GM12878 (cell line): ENCODE data around the gene GALR3. TPM values are rescaled to one million over a fixed set of nuclear protein-coding genes. Genes with fewer than 3 reads are reported as not detected.

ENCODE experiments used
- ATAC-seq: fragments of 200-7000 bp; cut with Tn5 transposase; 3 replicates; pipeline ENCODE4 v1.9.1; 2020; ENCODE audit warnings: mild to moderate bottlenecking, moderate library complexity
- BruUV-seq: library from RNA; stranded (reverse); fragments of 400-500 nt; replicated peaks from 2 replicates; lab custom pipeline; 2021; lab: Mats Ljungman, UMichigan
- CTCF ChIA-PET: fragments of 300-600 bp; sonication (Branson Sonifier 250); formaldehyde crosslinking; extraction: SDS; loops from one replicate; lab custom pipeline; 2021; ENCODE audit warnings: inconsistent platforms; lab: Yijun Ruan, JAX
- POLR2A ChIA-PET: fragments of 350-600 bp; formaldehyde crosslinking; extraction: SDS; loops from one replicate; lab custom pipeline; 2021; ENCODE audit warnings: inconsistent platforms; lab: Charles Lee
- RAD21 ChIA-PET: fragments of 300-600 bp; sonication (Branson Sonifier 250); formaldehyde crosslinking; loops from one replicate; lab custom pipeline; 2023; ENCODE audit warnings: antibody characterized with exemption; ENCODE audit not compliant: unreplicated experiment; lab: Charles Lee
- SMC1A ChIA-PET: fragments of 300-600 bp; sonication (Branson Sonifier 250); formaldehyde crosslinking; loops from one replicate; lab custom pipeline; 2023; ENCODE audit not compliant: unreplicated experiment, uncharacterized antibody; lab: Charles Lee
- DNase-seq: peaks from one replicate; pipeline ENCODE4 v3.0.0-alpha.2; 2011; ENCODE audit warnings: low read depth, low spot score
- FAIRE-seq: peaks from 3 replicates; lab custom pipeline; 2011; peaks lifted over from hg19 to GRCh38; lab: Jason Lieb, UNC
- H2AFZ ChIP-seq: 2 replicates; pipeline ENCODE4 v1.6.0; 2011; ENCODE audit warnings: low read depth, low read length, control low read depth; ENCODE audit not compliant: control insufficient read depth
- H3K27ac ChIP-seq: 2 replicates; pipeline ENCODE4 v1.5.1; 2011; ENCODE audit warnings: control low read depth; ENCODE audit not compliant: control insufficient read depth, insufficient read depth
- H3K27me3 ChIP-seq, 2 experiments: replicated peaks in 1 of 2; 2 replicates each; pipeline versions ENCODE4 v1.6.0 to v1.6.1; 2011; ENCODE audit warnings: low read length in 1 of 2; ENCODE audit not compliant: control insufficient read depth in 2 of 2, insufficient read depth in 2 of 2
- H3K36me3 ChIP-seq, 2 experiments: 2 replicates each; pipeline ENCODE4 v1.5.1; 2011; ENCODE audit warnings: low read length in 1 of 2; ENCODE audit not compliant: control insufficient read depth in 2 of 2, insufficient read depth in 2 of 2
- H3K4me1 ChIP-seq: 2 replicates; pipeline ENCODE4 v1.6.1; 2011; ENCODE audit warnings: mild to moderate bottlenecking, low read length, moderate library complexity, mixed read lengths; ENCODE audit not compliant: control insufficient read depth, insufficient read depth
- H3K4me2 ChIP-seq: 2 replicates; pipeline ENCODE4 v1.6.0; 2011; ENCODE audit warnings: control low read depth; ENCODE audit not compliant: control insufficient read depth, insufficient read depth
- H3K4me3 ChIP-seq: fragments of 200-600 bp; sonication (generic); 2 replicates; pipeline ENCODE4 v1.5.1; 2016
- H3K79me2 ChIP-seq: 2 replicates; pipeline ENCODE4 v1.6.0; 2011; ENCODE audit warnings: low read length; ENCODE audit not compliant: control insufficient read depth, insufficient read depth
- H3K9ac ChIP-seq: 2 replicates; pipeline ENCODE4 v1.8.0; 2011; ENCODE audit warnings: low read length, control low read depth, mixed read lengths; ENCODE audit not compliant: control insufficient read depth, insufficient read depth
- H3K9me3 ChIP-seq: replicated peaks from 3 replicates; pipeline ENCODE4 v1.5.1; 2011; ENCODE audit warnings: mild to moderate bottlenecking, low read length; ENCODE audit not compliant: control insufficient read depth, insufficient read depth
- H4K20me1 ChIP-seq: 2 replicates; pipeline ENCODE4 v1.6.0; 2011; ENCODE audit not compliant: control insufficient read depth, insufficient read depth
- BACH1 ChIP-seq: fragments of 450-650 bp; IDR thresholded peaks from 2 replicates; pipeline ENCODE4 v1.6.1; 2017; ENCODE audit warnings: mild to moderate bottlenecking, borderline replicate concordance
- BHLHE40 ChIP-seq, 2 experiments: fragments of 450-650 bp in 1 of 2; IDR thresholded peaks; 2 replicates each; pipeline ENCODE4 v1.6.1; 2011 to 2017; ENCODE audit warnings: low read depth in 2 of 2, borderline replicate concordance in 1 of 2, improper control_type of control experiment in 1 of 2, low read length in 1 of 2, mild to moderate bottlenecking in 1 of 2
- CBX5 ChIP-seq: sonication (generic); IDR thresholded peaks from 2 replicates; pipeline ENCODE4 v1.6.1; 2016; ENCODE audit warnings: low read depth, moderate library complexity, mild to moderate bottlenecking, inconsistent platforms
- ETV6 ChIP-seq, 2 experiments: fragments of 450-650 bp in 1 of 2; IDR thresholded peaks in 1 of 2; conservative IDR thresholded peaks in 1 of 2; 2 replicates each; pipeline ENCODE4 v1.6.1; 2014; ENCODE audit warnings: antibody characterized with exemption in 1 of 2, borderline replicate concordance in 1 of 2, low read depth in 1 of 2, mild to moderate bottlenecking in 1 of 2, moderate library complexity in 1 of 2
- IRF4 ChIP-seq: IDR thresholded peaks from 2 replicates; pipeline ENCODE4 v1.6.1; 2011; ENCODE audit warnings: low read depth, low read length
- RAD51 ChIP-seq: fragments of 450-650 bp; IDR thresholded peaks from 2 replicates; pipeline ENCODE4 v1.6.1; 2016; ENCODE audit warnings: moderate library complexity, mild to moderate bottlenecking, inconsistent platforms
- WGBS: methylation state at CpG from one replicate; pipeline ENCODE4 v1.1.6; 2016; ENCODE audit warnings: low lambda C conversion rate; ENCODE audit not compliant: insufficient replicate concordance, insufficient coverage; ENCODE audit errors: missing lambda C conversion rate; 5-methylcytosine and 5-hydroxymethylcytosine counted together
- in situ Hi-C: fragments of 300-500 bp; cut with MboI; formaldehyde crosslinking; loops from 9 replicates; pipeline ENCODE4 v1.14.3; 2018; ENCODE audit warnings: mixed read lengths
- intact Hi-C: fragments of 100-400 bp; cut with micrococcal nuclease; formaldehyde crosslinking; loops from one replicate; pipeline ENCODE4 v1.14.2; 2022; ENCODE audit not compliant: unreplicated experiment
- polyA plus RNA-seq, 11 experiments: library from polyadenylated mRNA; depleted of rRNA in 4 of 11; unstranded in 6 of 11; stranded (reverse) in 5 of 11; fragments of >200 nt; fragmentation: Nextera tagmentation in 4 of 11; fragmentation: Illumina TruSeq in 1 of 11; extraction: Ambion mirVana in 4 of 11; extraction: Trizol in 1 of 11; gene quantifications; 1 replicate in 1 of 11; 2 replicates in 10 of 11; pipeline versions ENCODE4 v1.2.1 to v1.2.3, GENCODE V29; 2011 to 2016; ENCODE audit warnings: inconsistent platforms in 2 of 11, missing spikeins in 2 of 11, low read depth in 1 of 11
- total RNA-seq, 4 experiments: library from RNA; depleted of rRNA in 3 of 4; stranded (reverse); fragments of >200 nt in 3 of 4; fragmentation: Illumina TruSeq in 1 of 4; extraction: Trizol in 1 of 4; gene quantifications; 2 replicates each; pipeline versions ENCODE4 v1.2.1 to v1.2.3, GENCODE V29; 2013 to 2021
- TF ChIP-seq, protein P1 (sequence below): fragments of 450-650 bp; IDR thresholded peaks from 2 replicates; pipeline ENCODE4 v1.6.1; 2017; ENCODE audit warnings: low read depth, mild to moderate bottlenecking, moderate library complexity
- TF ChIP-seq, protein P2 (sequence below): IDR thresholded peaks from 2 replicates; pipeline ENCODE4 v1.6.1; 2011; ENCODE audit warnings: borderline replicate concordance, low read depth, mild to moderate bottlenecking, moderate library complexity, mixed read lengths, low read length; ENCODE audit not compliant: insufficient read depth; ENCODE audit errors: extremely low read length
- TF ChIP-seq, protein P3 (sequence below): fragments of 450-650 bp; IDR thresholded peaks from 2 replicates; pipeline ENCODE4 v1.6.1; 2017; ENCODE audit warnings: antibody characterized with exemption, mild to moderate bottlenecking, moderate library complexity

The GALR3 gene
- total and polyA plus RNA-seq, 10 of the 15 experiments (the other 5 are each of a cell fraction or from before 2014, with no cell fraction given), result not detected

DNA sequence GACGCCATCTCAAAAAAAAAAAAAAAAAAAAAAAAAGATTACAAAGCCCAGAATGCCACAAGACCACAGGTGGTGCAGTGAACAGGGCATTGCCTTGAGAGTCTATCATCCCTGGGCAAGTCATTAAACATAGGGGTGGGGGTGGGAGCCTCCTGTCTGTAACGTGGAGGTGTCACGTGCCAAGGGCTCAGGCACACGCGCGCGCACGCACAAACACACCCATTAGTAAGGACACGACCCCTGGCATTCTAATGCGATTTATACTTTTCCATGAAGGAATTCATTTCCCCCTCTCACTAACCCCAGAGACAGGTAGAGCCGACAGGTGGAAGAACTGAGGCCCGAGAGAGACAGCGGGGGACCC lies 21.3 kb upstream of the GALR3 start:
- Histone ChIP-seq H3K9ac (no peak overlapping the region), H3K4me3 (peak overlapping the region; percentile 58; the same call in 1 of the 2 replicates), H2AFZ (peak overlapping the region; percentile 75; the same call in 1 of the 2 replicates), H3K27me3 (peaks cover 10 to 32% of the 10 kb centered on the region in 2 experiments), H3K79me2 (no peaks in the 10 kb centered on the region), H3K4me1 (peaks cover 8% of the 10 kb centered on the region), H3K4me2 (peak overlapping the region; percentile 92), H4K20me1 (no peaks in the 10 kb centered on the region), H3K9me3 (no peaks in the 10 kb centered on the region; the same call in 2 of the 3 replicates), H3K27ac (no peak overlapping the region), H3K36me3 (no peaks in the 10 kb centered on the region)
- DNase-seq (no peak), FAIRE-seq (no peak), ATAC-seq (no peak)
- TF ChIP-seq, protein P1, sequence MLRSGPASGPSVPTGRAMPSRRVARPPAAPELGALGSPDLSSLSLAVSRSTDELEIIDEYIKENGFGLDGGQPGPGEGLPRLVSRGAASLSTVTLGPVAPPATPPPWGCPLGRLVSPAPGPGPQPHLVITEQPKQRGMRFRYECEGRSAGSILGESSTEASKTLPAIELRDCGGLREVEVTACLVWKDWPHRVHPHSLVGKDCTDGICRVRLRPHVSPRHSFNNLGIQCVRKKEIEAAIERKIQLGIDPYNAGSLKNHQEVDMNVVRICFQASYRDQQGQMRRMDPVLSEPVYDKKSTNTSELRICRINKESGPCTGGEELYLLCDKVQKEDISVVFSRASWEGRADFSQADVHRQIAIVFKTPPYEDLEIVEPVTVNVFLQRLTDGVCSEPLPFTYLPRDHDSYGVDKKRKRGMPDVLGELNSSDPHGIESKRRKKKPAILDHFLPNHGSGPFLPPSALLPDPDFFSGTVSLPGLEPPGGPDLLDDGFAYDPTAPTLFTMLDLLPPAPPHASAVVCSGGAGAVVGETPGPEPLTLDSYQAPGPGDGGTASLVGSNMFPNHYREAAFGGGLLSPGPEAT, result no peak
- TF ChIP-seq BACH1 (no peak), BHLHE40 (IDR thresholded peaks at IDR 0.05; ENCODE audit: borderline replicate concordance in 1 of 2, low read depth in 2 of 2, low read length in 1 of 2) (peak; percentile 47 to 84; a peak in 3 of 4 replicates), RAD51 (peak; percentile 35; the same call in 1 of the 2 replicates), ETV6 (conservative IDR thresholded peaks at IDR 0.05 in 1 of 2, IDR thresholded peaks at IDR 0.05 in 1 of 2; ENCODE audit: borderline replicate concordance in 1 of 2, low read depth in 1 of 2) (no peak), IRF4 (no peak), CBX5 (no peak)
- TF ChIP-seq, protein P2, sequence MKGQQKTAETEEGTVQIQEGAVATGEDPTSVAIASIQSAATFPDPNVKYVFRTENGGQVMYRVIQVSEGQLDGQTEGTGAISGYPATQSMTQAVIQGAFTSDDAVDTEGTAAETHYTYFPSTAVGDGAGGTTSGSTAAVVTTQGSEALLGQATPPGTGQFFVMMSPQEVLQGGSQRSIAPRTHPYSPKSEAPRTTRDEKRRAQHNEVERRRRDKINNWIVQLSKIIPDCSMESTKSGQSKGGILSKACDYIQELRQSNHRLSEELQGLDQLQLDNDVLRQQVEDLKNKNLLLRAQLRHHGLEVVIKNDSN, result peak; percentile 33
- TF ChIP-seq, protein P3, sequence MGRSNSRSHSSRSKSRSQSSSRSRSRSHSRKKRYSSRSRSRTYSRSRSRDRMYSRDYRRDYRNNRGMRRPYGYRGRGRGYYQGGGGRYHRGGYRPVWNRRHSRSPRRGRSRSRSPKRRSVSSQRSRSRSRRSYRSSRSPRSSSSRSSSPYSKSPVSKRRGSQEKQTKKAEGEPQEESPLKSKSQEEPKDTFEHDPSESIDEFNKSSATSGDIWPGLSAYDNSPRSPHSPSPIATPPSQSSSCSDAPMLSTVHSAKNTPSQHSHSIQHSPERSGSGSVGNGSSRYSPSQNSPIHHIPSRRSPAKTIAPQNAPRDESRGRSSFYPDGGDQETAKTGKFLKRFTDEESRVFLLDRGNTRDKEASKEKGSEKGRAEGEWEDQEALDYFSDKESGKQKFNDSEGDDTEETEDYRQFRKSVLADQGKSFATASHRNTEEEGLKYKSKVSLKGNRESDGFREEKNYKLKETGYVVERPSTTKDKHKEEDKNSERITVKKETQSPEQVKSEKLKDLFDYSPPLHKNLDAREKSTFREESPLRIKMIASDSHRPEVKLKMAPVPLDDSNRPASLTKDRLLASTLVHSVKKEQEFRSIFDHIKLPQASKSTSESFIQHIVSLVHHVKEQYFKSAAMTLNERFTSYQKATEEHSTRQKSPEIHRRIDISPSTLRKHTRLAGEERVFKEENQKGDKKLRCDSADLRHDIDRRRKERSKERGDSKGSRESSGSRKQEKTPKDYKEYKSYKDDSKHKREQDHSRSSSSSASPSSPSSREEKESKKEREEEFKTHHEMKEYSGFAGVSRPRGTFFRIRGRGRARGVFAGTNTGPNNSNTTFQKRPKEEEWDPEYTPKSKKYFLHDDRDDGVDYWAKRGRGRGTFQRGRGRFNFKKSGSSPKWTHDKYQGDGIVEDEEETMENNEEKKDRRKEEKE, result no peak
- ChIA-PET POLR2A (no interaction called here), CTCF (interaction anchor here (0.9 kb wide), 1 partner anchor 141 kb away, joined by 3 read pairs; no protein-coding TSS in a partner anchor), RAD21 (no interaction called here), SMC1A (no interaction called here)
- 26% methylated on average over 11 of the region's 13 CpGs for whole genome bisulfite sequencing
- in situ Hi-C loops, result no loop called here
- no TSS peak for BruUV-seq
- intact Hi-C loops, result no loop called here
